ENCODE results near the gene ADAMTS18. TPM values are rescaled to one million over a fixed set of nuclear protein-coding genes. Genes with fewer than 3 reads are reported as not detected.

ADAMTS18 gene
- total and polyA plus RNA-seq, 2 of the 8 experiments (the other 6 are each of a cell fraction or from before 2014, with no cell fraction given): 0.05 to 0.19 TPM

- TF ChIP-seq, protein P1, sequence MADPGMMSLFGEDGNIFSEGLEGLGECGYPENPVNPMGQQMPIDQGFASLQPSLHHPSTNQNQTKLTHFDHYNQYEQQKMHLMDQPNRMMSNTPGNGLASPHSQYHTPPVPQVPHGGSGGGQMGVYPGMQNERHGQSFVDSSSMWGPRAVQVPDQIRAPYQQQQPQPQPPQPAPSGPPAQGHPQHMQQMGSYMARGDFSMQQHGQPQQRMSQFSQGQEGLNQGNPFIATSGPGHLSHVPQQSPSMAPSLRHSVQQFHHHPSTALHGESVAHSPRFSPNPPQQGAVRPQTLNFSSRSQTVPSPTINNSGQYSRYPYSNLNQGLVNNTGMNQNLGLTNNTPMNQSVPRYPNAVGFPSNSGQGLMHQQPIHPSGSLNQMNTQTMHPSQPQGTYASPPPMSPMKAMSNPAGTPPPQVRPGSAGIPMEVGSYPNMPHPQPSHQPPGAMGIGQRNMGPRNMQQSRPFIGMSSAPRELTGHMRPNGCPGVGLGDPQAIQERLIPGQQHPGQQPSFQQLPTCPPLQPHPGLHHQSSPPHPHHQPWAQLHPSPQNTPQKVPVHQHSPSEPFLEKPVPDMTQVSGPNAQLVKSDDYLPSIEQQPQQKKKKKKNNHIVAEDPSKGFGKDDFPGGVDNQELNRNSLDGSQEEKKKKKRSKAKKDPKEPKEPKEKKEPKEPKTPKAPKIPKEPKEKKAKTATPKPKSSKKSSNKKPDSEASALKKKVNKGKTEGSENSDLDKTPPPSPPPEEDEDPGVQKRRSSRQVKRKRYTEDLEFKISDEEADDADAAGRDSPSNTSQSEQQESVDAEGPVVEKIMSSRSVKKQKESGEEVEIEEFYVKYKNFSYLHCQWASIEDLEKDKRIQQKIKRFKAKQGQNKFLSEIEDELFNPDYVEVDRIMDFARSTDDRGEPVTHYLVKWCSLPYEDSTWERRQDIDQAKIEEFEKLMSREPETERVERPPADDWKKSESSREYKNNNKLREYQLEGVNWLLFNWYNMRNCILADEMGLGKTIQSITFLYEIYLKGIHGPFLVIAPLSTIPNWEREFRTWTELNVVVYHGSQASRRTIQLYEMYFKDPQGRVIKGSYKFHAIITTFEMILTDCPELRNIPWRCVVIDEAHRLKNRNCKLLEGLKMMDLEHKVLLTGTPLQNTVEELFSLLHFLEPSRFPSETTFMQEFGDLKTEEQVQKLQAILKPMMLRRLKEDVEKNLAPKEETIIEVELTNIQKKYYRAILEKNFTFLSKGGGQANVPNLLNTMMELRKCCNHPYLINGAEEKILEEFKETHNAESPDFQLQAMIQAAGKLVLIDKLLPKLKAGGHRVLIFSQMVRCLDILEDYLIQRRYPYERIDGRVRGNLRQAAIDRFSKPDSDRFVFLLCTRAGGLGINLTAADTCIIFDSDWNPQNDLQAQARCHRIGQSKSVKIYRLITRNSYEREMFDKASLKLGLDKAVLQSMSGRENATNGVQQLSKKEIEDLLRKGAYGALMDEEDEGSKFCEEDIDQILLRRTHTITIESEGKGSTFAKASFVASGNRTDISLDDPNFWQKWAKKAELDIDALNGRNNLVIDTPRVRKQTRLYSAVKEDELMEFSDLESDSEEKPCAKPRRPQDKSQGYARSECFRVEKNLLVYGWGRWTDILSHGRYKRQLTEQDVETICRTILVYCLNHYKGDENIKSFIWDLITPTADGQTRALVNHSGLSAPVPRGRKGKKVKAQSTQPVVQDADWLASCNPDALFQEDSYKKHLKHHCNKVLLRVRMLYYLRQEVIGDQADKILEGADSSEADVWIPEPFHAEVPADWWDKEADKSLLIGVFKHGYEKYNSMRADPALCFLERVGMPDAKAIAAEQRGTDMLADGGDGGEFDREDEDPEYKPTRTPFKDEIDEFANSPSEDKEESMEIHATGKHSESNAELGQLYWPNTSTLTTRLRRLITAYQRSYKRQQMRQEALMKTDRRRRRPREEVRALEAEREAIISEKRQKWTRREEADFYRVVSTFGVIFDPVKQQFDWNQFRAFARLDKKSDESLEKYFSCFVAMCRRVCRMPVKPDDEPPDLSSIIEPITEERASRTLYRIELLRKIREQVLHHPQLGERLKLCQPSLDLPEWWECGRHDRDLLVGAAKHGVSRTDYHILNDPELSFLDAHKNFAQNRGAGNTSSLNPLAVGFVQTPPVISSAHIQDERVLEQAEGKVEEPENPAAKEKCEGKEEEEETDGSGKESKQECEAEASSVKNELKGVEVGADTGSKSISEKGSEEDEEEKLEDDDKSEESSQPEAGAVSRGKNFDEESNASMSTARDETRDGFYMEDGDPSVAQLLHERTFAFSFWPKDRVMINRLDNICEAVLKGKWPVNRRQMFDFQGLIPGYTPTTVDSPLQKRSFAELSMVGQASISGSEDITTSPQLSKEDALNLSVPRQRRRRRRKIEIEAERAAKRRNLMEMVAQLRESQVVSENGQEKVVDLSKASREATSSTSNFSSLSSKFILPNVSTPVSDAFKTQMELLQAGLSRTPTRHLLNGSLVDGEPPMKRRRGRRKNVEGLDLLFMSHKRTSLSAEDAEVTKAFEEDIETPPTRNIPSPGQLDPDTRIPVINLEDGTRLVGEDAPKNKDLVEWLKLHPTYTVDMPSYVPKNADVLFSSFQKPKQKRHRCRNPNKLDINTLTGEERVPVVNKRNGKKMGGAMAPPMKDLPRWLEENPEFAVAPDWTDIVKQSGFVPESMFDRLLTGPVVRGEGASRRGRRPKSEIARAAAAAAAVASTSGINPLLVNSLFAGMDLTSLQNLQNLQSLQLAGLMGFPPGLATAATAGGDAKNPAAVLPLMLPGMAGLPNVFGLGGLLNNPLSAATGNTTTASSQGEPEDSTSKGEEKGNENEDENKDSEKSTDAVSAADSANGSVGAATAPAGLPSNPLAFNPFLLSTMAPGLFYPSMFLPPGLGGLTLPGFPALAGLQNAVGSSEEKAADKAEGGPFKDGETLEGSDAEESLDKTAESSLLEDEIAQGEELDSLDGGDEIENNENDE (IDR thresholded peaks at IDR 0.05; ENCODE audit: insufficient replicate concordance, low read length): no peak
- TF ChIP-seq SUZ12 (IDR thresholded peaks at IDR 0.05; ENCODE audit: low read length) (no peak), POLR2AphosphoS5 (IDR thresholded peaks at IDR 0.05; ENCODE audit: low read depth, low read length) (no peak), SP1 (IDR thresholded peaks at IDR 0.05; ENCODE audit: low read depth, low read length) (peak; percentile 87)
Measured at GRCh38 chr16:77387815-77388209, 47.0 kb downstream of the ADAMTS18 start (continued).

Data from H1 (cell line).